ENCODE measurements around the gene SMU1. TPM values are rescaled to one million over a fixed set of nuclear protein-coding genes. Genes with fewer than 3 reads are reported as not detected.

The SMU1 gene
- total RNA-seq, 2 donors from 2014 or later = 25.0 to 28.7 TPM

GRCh38 chr9:33124046-33124445 lies 47.6 kb upstream of the SMU1 start:
- Histone ChIP-seq H3K36me3 (ENCODE audit: control insufficient read depth, insufficient read depth, low read length) (peaks cover 51% of the 10 kb centered on the region), H3K4me3 (ENCODE audit: low read length) (no peak overlapping the region), H3K9ac (ENCODE audit: extremely low read depth, low read length, poor library complexity, severe bottlenecking) (no peak overlapping the region), H3K27ac (ENCODE audit: low read depth, low read length) (no peak overlapping the region), H3K4me1 (ENCODE audit: control insufficient read depth, insufficient read depth, low read length) (peaks cover 21% of the 10 kb centered on the region), H3K27me3 (ENCODE audit: control insufficient read depth, insufficient read depth, low read length, poor library complexity, severe bottlenecking) (no peaks in the 10 kb centered on the region), H3K9me3 (ENCODE audit: control insufficient read depth, low read length) (no peaks in the 10 kb centered on the region)
- Mint-ChIP-seq H3K27ac (peak overlapping the region; percentile 35), H3K4me3 (no peak overlapping the region), H3K27me3 (ENCODE audit: insufficient read depth) (no peaks in the 10 kb centered on the region), H3K4me1 (peaks cover 42% of the 10 kb centered on the region), H3K9me3 (peaks cover 15% of the 10 kb centered on the region), H3K36me3 (ENCODE audit: low read depth) (peaks cover 31% of the 10 kb centered on the region)
- DNase-seq = no peak
- no peak for TF ChIP-seq CTCF (conservative IDR thresholded peaks at IDR 0.05)
- WGBS, 2 experiments (ENCODE audit: insufficient coverage in 1 of 2, insufficient read length in 1 of 2) = 86 to 96% methylated on average over 4 to 5 of the region's 5 CpGs

- Mint-ChIP-seq H3K4me1 (peaks cover 38% of the 10 kb centered on the region), H3K27me3 (ENCODE audit: insufficient read depth) (no peaks in the 10 kb centered on the region), H3K9me3 (peaks cover 15% of the 10 kb centered on the region), H3K36me3 (ENCODE audit: low read depth) (peaks cover 33% of the 10 kb centered on the region), H3K4me3 (no peak overlapping the region), H3K27ac (peak overlapping the region; percentile 35)
- Histone ChIP-seq H3K9ac (ENCODE audit: extremely low read depth, low read length, poor library complexity, severe bottlenecking) (no peak overlapping the region), H3K4me1 (ENCODE audit: control insufficient read depth, insufficient read depth, low read length) (peaks cover 21% of the 10 kb centered on the region), H3K27me3 (ENCODE audit: control insufficient read depth, insufficient read depth, low read length, poor library complexity, severe bottlenecking) (no peaks in the 10 kb centered on the region), H3K27ac (ENCODE audit: low read depth, low read length) (no peak overlapping the region), H3K9me3 (ENCODE audit: control insufficient read depth, low read length) (no peaks in the 10 kb centered on the region), H3K36me3 (ENCODE audit: control insufficient read depth, insufficient read depth, low read length) (peaks cover 46% of the 10 kb centered on the region), H3K4me3 (ENCODE audit: low read length) (no peak overlapping the region)
- 93 to 94% methylated on average over 3 to 8 of the region's 8 CpGs for WGBS, 2 experiments (ENCODE audit: insufficient coverage in 1 of 2, insufficient read length in 1 of 2)
- no peak for TF ChIP-seq CTCF (conservative IDR thresholded peaks at IDR 0.05)
- DNase-seq = no peak
Measured at GRCh38 chr9:33123407-33124031, 47.0 kb upstream of the SMU1 start.

GRCh38 chr9:33120620-33121019 lies 44.1 kb upstream of the SMU1 start:
- Histone ChIP-seq H3K27me3 (ENCODE audit: control insufficient read depth, insufficient read depth, low read length, poor library complexity, severe bottlenecking) (no peaks in the 10 kb centered on the region), H3K36me3 (ENCODE audit: control insufficient read depth, insufficient read depth, low read length) (peaks cover 37% of the 10 kb centered on the region), H3K27ac (ENCODE audit: low read depth, low read length) (no peak overlapping the region), H3K9me3 (ENCODE audit: control insufficient read depth, low read length) (no peaks in the 10 kb centered on the region), H3K4me1 (ENCODE audit: control insufficient read depth, insufficient read depth, low read length) (peaks cover 13% of the 10 kb centered on the region), H3K4me3 (ENCODE audit: low read length) (no peak overlapping the region), H3K9ac (ENCODE audit: extremely low read depth, low read length, poor library complexity, severe bottlenecking) (no peak overlapping the region)
- WGBS, 2 experiments (ENCODE audit: insufficient coverage in 1 of 2, insufficient read length in 1 of 2) = 100% methylated on average over 1 of the region's 1 CpG; no CpG with 5 or more reads in 1 of the 2 experiments
- Mint-ChIP-seq H3K27ac (no peak overlapping the region), H3K27me3 (ENCODE audit: insufficient read depth) (no peaks in the 10 kb centered on the region), H3K4me3 (no peak overlapping the region), H3K36me3 (ENCODE audit: low read depth) (peaks cover 20% of the 10 kb centered on the region), H3K9me3 (no peaks in the 10 kb centered on the region), H3K4me1 (peaks cover 23% of the 10 kb centered on the region)
- no peak for DNase-seq
- no peak for TF ChIP-seq CTCF (conservative IDR thresholded peaks at IDR 0.05)
